Spleen (tissue), 11 donors: ENCODE data around the gene SGK2. TPM values are rescaled to one million over a fixed set of nuclear protein-coding genes. Genes with fewer than 3 reads are reported as not detected.
A peak's percentile ranks its signal among the peaks of the same experiment; 100 is the strongest.

Source experiments
- DNase-seq: peaks from one replicate; pipeline ENCODE4 v3.0.0-alpha.2; 2020
- H3K27ac ChIP-seq, 8 donors: fragments of 200-600 bp; sonication (generic) in 7 of 8; 1 replicate in 4 of 8; 2 replicates in 4 of 8; pipeline versions ENCODE4 v1.5.0 to v1.8.0; 2016 to 2021; ENCODE audit warnings: inconsistent platforms in 4 of 8, mild to moderate bottlenecking in 4 of 8, moderate library complexity in 1 of 8
- H3K27me3 ChIP-seq, 7 donors: fragments of 200-600 bp; sonication (generic) in 6 of 7; replicated peaks in 1 of 7; 1 replicate in 4 of 7; 2 replicates in 3 of 7; pipeline versions ENCODE4 v1.5.0 to v1.8.0; 2016 to 2021; ENCODE audit warnings: inconsistent platforms in 3 of 7, mild to moderate bottlenecking in 1 of 7
- H3K36me3 ChIP-seq, 6 donors: fragments of 200-600 bp; sonication (generic) in 5 of 6; 1 replicate in 4 of 6; 2 replicates in 2 of 6; pipeline versions ENCODE4 v1.5.0 to v1.8.0; 2016 to 2021; ENCODE audit warnings: inconsistent platforms in 2 of 6
- H3K4me1 ChIP-seq, 6 donors: fragments of 200-600 bp; sonication (generic) in 5 of 6; 1 replicate in 3 of 6; 2 replicates in 3 of 6; pipeline versions ENCODE4 v1.5.0 to v1.8.0; 2016 to 2021; ENCODE audit warnings: inconsistent platforms in 3 of 6
- H3K4me3 ChIP-seq, 8 donors: fragments of 200-600 bp; sonication (generic) in 7 of 8; 1 replicate in 4 of 8; 2 replicates in 4 of 8; pipeline versions ENCODE4 v1.5.0 to v1.8.0; 2016 to 2021; ENCODE audit warnings: inconsistent platforms in 4 of 8, mild to moderate bottlenecking in 4 of 8, moderate library complexity in 2 of 8
- H3K9me3 ChIP-seq, 8 donors: fragments of 200-600 bp; sonication (generic) in 7 of 8; 1 replicate in 4 of 8; 2 replicates in 4 of 8; pipeline versions ENCODE4 v1.5.0 to v1.8.0; 2016 to 2021; ENCODE audit warnings: inconsistent platforms in 4 of 8
- POLR2A ChIP-seq, 3 donors: fragments of 450-650 bp; IDR thresholded peaks; one replicate each; pipeline ENCODE4 v1.5.1; 2017; ENCODE audit warnings: antibody characterized with exemption in 3 of 3, mild to moderate bottlenecking in 1 of 3
- POLR2AphosphoS5 ChIP-seq, 3 donors: sonication (generic); formaldehyde crosslinking; IDR thresholded peaks; one replicate each; pipeline ENCODE4 v1.5.1; 2017; ENCODE audit warnings: antibody characterized with exemption in 3 of 3
- WGBS, 5 donors: extraction: QIAGEN DNeasy Blood & Tissue Kit in 3 of 5; methylation state at CpG; one replicate each; pipeline versions ENCODE4 v1.1.5 to v1.1.7; 2013 to 2018; 5-methylcytosine and 5-hydroxymethylcytosine counted together
- intact Hi-C: fragments of 100-400 bp; cut with DNase I; formaldehyde crosslinking; loops from one replicate; pipeline ENCODE4 v1.15.0; 2023; ENCODE audit warnings: low total_unique reads
- polyA plus RNA-seq, 3 donors: library from polyadenylated mRNA; stranded (reverse); fragments of 200-250 nt; gene quantifications; one replicate each; pipeline ENCODE4 v1.2.1, GENCODE V29; 2013
- total RNA-seq, 7 donors: library from RNA; depleted of rRNA in 3 of 7; stranded (reverse); fragments of >200 nt in 3 of 7; fragmentation: NEBNext Ultra II Directional in 4 of 7; extraction: Animal tissue kit (Norgen Biotek cat#: 25700) in 4 of 7; gene quantifications; one replicate each; pipeline versions ENCODE4 v1.1.0 to v1.2.1, GENCODE V29; 2016 to 2021
- TF ChIP-seq, protein P1 (sequence below), 11 experiments: fragments of 200-600 bp in 7 of 11; fragments of 450-650 bp in 4 of 11; sonication (generic) in 4 of 11; IDR thresholded peaks in 8 of 11; conservative IDR thresholded peaks in 3 of 11; 1 replicate in 7 of 11; 2 replicates in 4 of 11; pipeline versions ENCODE4 v1.4.0 to v1.8.0; 2016 to 2021; ENCODE audit warnings: antibody characterized with exemption in 11 of 11, inconsistent platforms in 4 of 11, mild to moderate bottlenecking in 1 of 11
- donor health status: healthy with polysubstance abuse.
- donor health status: DM: no; HTN: no; CAD: no; lungs with moderate emphysema.
- donor health status: DM: no; HTN: no; CAD: no.
- donor health status: Bipolar disorder and iron deficiency.
- donor health status: healthy.
- donor health status: DM: no; HTN: no; CAD: no.
- donor health status: DM: yes; HTN: yes; CAD: no.

Gene SGK2
- total and polyA plus RNA-seq, 10 donors, result 0.50 to 3.1 (median 0.99) TPM

GRCh38 chr20:43513931-43514647, 44.7 kb upstream of the SGK2 start:
- peak overlapping the region; percentile 42 to 86 (median 58) for H3K4me3 ChIP-seq
- intact Hi-C loops, result no loop called here
- H3K36me3 ChIP-seq, result peaks cover 0 to 6% (median 0%) of the 10 kb centered on the region in 6 donors
- H3K9me3 ChIP-seq, result no peaks in the 10 kb centered on the region
- peak overlapping the region in 7 of 8 donors; percentile 42 to 85 (median 77) for H3K27ac ChIP-seq
- TF ChIP-seq POLR2AphosphoS5 (IDR thresholded peaks at IDR 0.05) (peak; percentile 64 to 72 (median 68)), POLR2A (IDR thresholded peaks at IDR 0.05) (no peak)
- TF ChIP-seq, protein P1, sequence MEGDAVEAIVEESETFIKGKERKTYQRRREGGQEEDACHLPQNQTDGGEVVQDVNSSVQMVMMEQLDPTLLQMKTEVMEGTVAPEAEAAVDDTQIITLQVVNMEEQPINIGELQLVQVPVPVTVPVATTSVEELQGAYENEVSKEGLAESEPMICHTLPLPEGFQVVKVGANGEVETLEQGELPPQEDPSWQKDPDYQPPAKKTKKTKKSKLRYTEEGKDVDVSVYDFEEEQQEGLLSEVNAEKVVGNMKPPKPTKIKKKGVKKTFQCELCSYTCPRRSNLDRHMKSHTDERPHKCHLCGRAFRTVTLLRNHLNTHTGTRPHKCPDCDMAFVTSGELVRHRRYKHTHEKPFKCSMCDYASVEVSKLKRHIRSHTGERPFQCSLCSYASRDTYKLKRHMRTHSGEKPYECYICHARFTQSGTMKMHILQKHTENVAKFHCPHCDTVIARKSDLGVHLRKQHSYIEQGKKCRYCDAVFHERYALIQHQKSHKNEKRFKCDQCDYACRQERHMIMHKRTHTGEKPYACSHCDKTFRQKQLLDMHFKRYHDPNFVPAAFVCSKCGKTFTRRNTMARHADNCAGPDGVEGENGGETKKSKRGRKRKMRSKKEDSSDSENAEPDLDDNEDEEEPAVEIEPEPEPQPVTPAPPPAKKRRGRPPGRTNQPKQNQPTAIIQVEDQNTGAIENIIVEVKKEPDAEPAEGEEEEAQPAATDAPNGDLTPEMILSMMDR (IDR thresholded peaks at IDR 0.05 in 8 of 11, conservative IDR thresholded peaks at IDR 0.05 in 3 of 11), result peak in 10 of 11 experiments; percentile 12 to 53 (median 40)
- no peaks in the 10 kb centered on the region for H3K27me3 ChIP-seq
- peaks cover 0 to 21% (median 9%) of the 10 kb centered on the region in 6 donors for H3K4me1 ChIP-seq
- peak; percentile 97 for DNase-seq
- WGBS, 5 donors, result 48 to 59% (median 53%) methylated on average over 17 to 39 of the region's 39 CpGs

GRCh38 chr20:43514648-43514999, 44.2 kb upstream of the SGK2 start:
- peak in 1 of 3 donors; percentile 5 for TF ChIP-seq POLR2AphosphoS5 (IDR thresholded peaks at IDR 0.05)
- TF ChIP-seq POLR2A (IDR thresholded peaks at IDR 0.05), result no peak
- TF ChIP-seq, protein P1 (IDR thresholded peaks at IDR 0.05 in 8 of 11, conservative IDR thresholded peaks at IDR 0.05 in 3 of 11), result peak in 1 of 11 experiments; percentile 10
- Histone ChIP-seq H3K27ac (peak overlapping the region in 7 of 8 donors; percentile 42 to 85 (median 77)), H3K4me1 (peaks cover 0 to 21% (median 9%) of the 10 kb centered on the region in 6 donors), H3K36me3 (peaks cover 0 to 6% (median 0%) of the 10 kb centered on the region in 6 donors), H3K4me3 (peak overlapping the region; percentile 42 to 86 (median 58)), H3K27me3 (no peaks in the 10 kb centered on the region), H3K9me3 (no peaks in the 10 kb centered on the region)
- intact Hi-C loops, result no loop called here
- 38 to 77% (median 49%) methylated on average over 23 to 27 of the region's 27 CpGs for WGBS, 5 donors
- no peak for DNase-seq

DNA sequence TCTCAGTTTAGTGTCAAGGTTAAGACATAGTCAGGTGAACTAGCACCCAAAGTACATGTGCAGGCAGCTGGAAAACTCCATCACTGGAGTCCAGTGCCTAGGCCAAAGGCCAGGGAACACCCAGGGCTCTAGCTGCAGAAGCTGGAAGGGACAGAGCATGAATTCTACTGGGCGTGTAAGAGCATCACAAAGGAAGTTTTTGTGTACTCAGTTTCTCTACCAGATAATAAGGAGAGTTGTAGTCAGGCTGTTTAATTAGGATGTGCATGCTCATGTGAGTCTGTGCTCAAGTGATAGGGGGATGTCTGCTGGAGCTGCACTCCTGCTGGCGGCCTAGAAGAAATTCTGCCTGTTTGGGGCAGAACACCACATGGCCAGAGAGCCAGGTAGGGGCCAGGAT, 43.2 kb upstream of the SGK2 start:
- TF ChIP-seq POLR2A (IDR thresholded peaks at IDR 0.05), result no peak
- TF ChIP-seq, protein P1 (IDR thresholded peaks at IDR 0.05 in 8 of 11, conservative IDR thresholded peaks at IDR 0.05 in 3 of 11), result no peak
- no peak for TF ChIP-seq POLR2AphosphoS5 (IDR thresholded peaks at IDR 0.05)
- peaks cover 0 to 6% (median 0%) of the 10 kb centered on the region in 6 donors for H3K36me3 ChIP-seq
- H3K9me3 ChIP-seq, result peaks cover 0 to 6% (median 0%) of the 10 kb centered on the region in 8 donors
- peaks cover 0 to 21% (median 9%) of the 10 kb centered on the region in 6 donors for H3K4me1 ChIP-seq
- H3K4me3 ChIP-seq, result peak overlapping the region in 2 of 8 donors; percentile 73 to 86
- H3K27ac ChIP-seq, result no peak overlapping the region
- DNase-seq, result no peak
- intact Hi-C loops, result no loop called here
- WGBS, 5 donors, result 82 to 94% (median 88%) methylated on average over 2 of the region's 2 CpGs
- H3K27me3 ChIP-seq, result no peaks in the 10 kb centered on the region

GRCh38 chr20:43516251-43516824, 42.5 kb upstream of the SGK2 start:
- WGBS, 5 donors, result 88 to 96% (median 93%) methylated on average over 1 of the region's 1 CpG
- TF ChIP-seq, protein P1 (IDR thresholded peaks at IDR 0.05 in 8 of 11, conservative IDR thresholded peaks at IDR 0.05 in 3 of 11), result no peak
- TF ChIP-seq POLR2AphosphoS5 (IDR thresholded peaks at IDR 0.05), result no peak
- Histone ChIP-seq H3K9me3 (peaks cover 0 to 6% (median 0%) of the 10 kb centered on the region in 8 donors), H3K27ac (no peak overlapping the region), H3K4me3 (no peak overlapping the region), H3K4me1 (peaks cover 0 to 21% (median 9%) of the 10 kb centered on the region in 6 donors), H3K36me3 (peaks cover 0 to 6% (median 0%) of the 10 kb centered on the region in 6 donors), H3K27me3 (no peaks in the 10 kb centered on the region)
- no peak for DNase-seq
- intact Hi-C loops, result no loop called here
